Measurements from ENCODE around the gene WDR44.

DNA sequence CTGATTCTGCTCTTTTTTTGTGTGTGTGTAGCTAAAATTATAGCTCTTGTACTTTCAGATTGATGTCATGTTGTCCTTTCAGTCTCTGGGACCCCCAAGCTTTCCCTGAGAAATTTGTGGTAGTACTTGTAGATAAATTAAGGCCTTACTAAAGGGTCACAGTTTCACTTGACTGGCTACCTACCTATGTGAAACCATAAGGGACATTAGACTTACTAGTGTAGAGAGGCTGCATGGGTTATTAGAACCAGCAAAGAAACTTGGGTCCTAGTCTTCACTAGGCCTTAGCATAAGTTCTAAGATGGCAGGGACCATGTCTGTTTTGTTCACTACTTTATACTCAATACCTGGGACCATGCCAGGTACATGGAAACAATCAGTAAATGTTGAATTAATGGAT is 21.4 kb downstream of the WDR44 start:
- TF ChIP-seq CTCF (IDR thresholded peaks at IDR 0.05) (no peak), POLR2A (IDR thresholded peaks at IDR 0.05) (no peak), EP300 (IDR thresholded peaks at IDR 0.05) (no peak)
